Stimulated activated CD8-positive, alpha-beta memory T cell treated with anti-CD3 and anti-CD28 coated beads, Interleukin-4, amount 100 ng/mL, for 4 hours (primary cell): Measurements from ENCODE around the gene DIS3L2.
"Not testable (repeated sequence)": the region's sequence is repeated elsewhere in the genome, so short reads cannot be mapped to it uniquely, and the experiment has no call there.

Experiments used
- DNase-seq, 2 donors: peaks; one replicate each; pipeline ENCODE4 v3.0.0-alpha.2; 2020; ENCODE audit warnings: low read depth in 2 of 2, low spot score in 1 of 2

The DIS3L2 gene

GRCh38 chr2:232006253-232006652 lies 44.7 kb downstream of the DIS3L2 start:
- no peak for DNase-seq

GRCh38 chr2:232008907-232009638 lies 47.6 kb downstream of the DIS3L2 start:
- DNase-seq = no peak

GRCh38 chr2:232009639-232010274 lies 48.2 kb downstream of the DIS3L2 start:
- DNase-seq = no peak

- DNase-seq = no peak
Observed at GRCh38 chr2:232013701-232014353, 52.3 kb downstream of the DIS3L2 start.

- no peak for DNase-seq
Observed at GRCh38 chr2:232014681-232015080, 53.2 kb downstream of the DIS3L2 start.

- DNase-seq = no peak
Observed at GRCh38 chr2:232018181-232018580, 56.7 kb downstream of the DIS3L2 start.

- DNase-seq = no peak
Observed at GRCh38 chr2:232022718-232023117, 61.2 kb downstream of the DIS3L2 start.

GRCh38 chr2:232023426-232023825 lies 61.9 kb downstream of the DIS3L2 start:
- DNase-seq = no peak

GRCh38 chr2:232024457-232024856 lies 62.9 kb downstream of the DIS3L2 start:
- DNase-seq = no peak

- no peak for DNase-seq
Observed at GRCh38 chr2:232026910-232027309, 65.4 kb downstream of the DIS3L2 start.

- DNase-seq = no peak
Observed at GRCh38 chr2:232027530-232027929, 66.0 kb downstream of the DIS3L2 start.

- DNase-seq = no peak
Observed at GRCh38 chr2:232028071-232028470, 66.6 kb downstream of the DIS3L2 start.

- no peak for DNase-seq
Observed at GRCh38 chr2:232028631-232029030, 67.1 kb downstream of the DIS3L2 start.

- no peak for DNase-seq
Observed at GRCh38 chr2:232029346-232029745, 67.8 kb downstream of the DIS3L2 start.

GRCh38 chr2:232030229-232030628 lies 68.7 kb downstream of the DIS3L2 start:
- no peak for DNase-seq

- DNase-seq = not testable (repeated sequence)
Observed at GRCh38 chr2:232035292-232035691, 73.8 kb downstream of the DIS3L2 start.

- not testable (repeated sequence) for DNase-seq
Observed at GRCh38 chr2:232036876-232037275, 75.4 kb downstream of the DIS3L2 start.

- no peak for DNase-seq
Observed at GRCh38 chr2:232038251-232038880, 76.9 kb downstream of the DIS3L2 start.

- no peak for DNase-seq
Observed at GRCh38 chr2:232038881-232039485, 77.5 kb downstream of the DIS3L2 start.

- DNase-seq = no peak
Observed at GRCh38 chr2:232042911-232043574, 81.5 kb downstream of the DIS3L2 start.

GRCh38 chr2:232043966-232044365 lies 82.5 kb downstream of the DIS3L2 start:
- DNase-seq = no peak
